HG02678 (cell line): ENCODE results near the gene PPM1A.

ENCODE experiments used
- ATAC-seq: cut with Tn5 transposase; IDR thresholded peaks from one replicate; pipeline ENCODE4 v1.9.1; 2021; ENCODE audit warnings: mild to moderate bottlenecking, moderate library complexity; ENCODE audit not compliant: unreplicated experiment

The PPM1A gene

GRCh38 chr14:60248697-60249318 is at the start of gene PPM1A:
Gene PPM1A, plus strand, starts transcription at chr14:60249221. Its CDS starts 33,483 bp downstream, at chr14:60282704.
- ATAC-seq: peak; percentile 67

- no peak for ATAC-seq
Measured at GRCh38 chr14:60199321-60199720, 49.7 kb upstream of the PPM1A start.

- peak; percentile 76 for ATAC-seq
Measured at GRCh38 chr14:60204104-60204842, 44.7 kb upstream of the PPM1A start.

GRCh38 chr14:60204843-60205774 is 43.9 kb upstream of the PPM1A start:
- peak; percentile 48 for ATAC-seq

GRCh38 chr14:60206249-60206670 is 42.8 kb upstream of the PPM1A start:
- ATAC-seq: no peak

- peak; percentile 48 for ATAC-seq
Measured at GRCh38 chr14:60206837-60207533, 42.0 kb upstream of the PPM1A start.

- ATAC-seq: no peak
Measured at GRCh38 chr14:60210703-60211102, 38.3 kb upstream of the PPM1A start.

GRCh38 chr14:60211153-60211552 is 37.9 kb upstream of the PPM1A start:
- no peak for ATAC-seq

- ATAC-seq: peak; percentile 90
Measured at GRCh38 chr14:60212503-60213371, 36.3 kb upstream of the PPM1A start.

GRCh38 chr14:60214003-60214402 is 35.0 kb upstream of the PPM1A start:
- no peak for ATAC-seq

GRCh38 chr14:60214415-60215126 is 34.5 kb upstream of the PPM1A start:
- ATAC-seq: no peak

- ATAC-seq: no peak
Measured at GRCh38 chr14:60215127-60215444, 33.9 kb upstream of the PPM1A start.

GRCh38 chr14:60215520-60216420 is 33.3 kb upstream of the PPM1A start:
- no peak for ATAC-seq

- no peak for ATAC-seq
Measured at GRCh38 chr14:60217713-60218112, 31.3 kb upstream of the PPM1A start.

- ATAC-seq: peak; percentile 68
Measured at GRCh38 chr14:60220084-60220483, 28.9 kb upstream of the PPM1A start.

- no peak for ATAC-seq
Measured at GRCh38 chr14:60220917-60221316, 28.1 kb upstream of the PPM1A start.

GRCh38 chr14:60221457-60221856 is 27.6 kb upstream of the PPM1A start:
- ATAC-seq: no peak

GRCh38 chr14:60222820-60223219 is 26.2 kb upstream of the PPM1A start:
- no peak for ATAC-seq
